IMR-90 (cell line): ENCODE data around the gene RNF212. TPM values are rescaled to one million over a fixed set of nuclear protein-coding genes. Genes with fewer than 3 reads are reported as not detected.

ENCODE experiments used
- ATAC-seq: fragments of 200-7000 bp; cut with Tn5 transposase; 2 replicates; pipeline ENCODE4 v1.9.1; 2020; ENCODE audit warnings: low read depth, mild to moderate bottlenecking, moderate library complexity
- BruUV-seq: library from RNA; stranded (reverse); fragments of 400-500 nt; replicated peaks from 2 replicates; lab custom pipeline; 2021; lab: Mats Ljungman, UMichigan
- CTCF ChIA-PET: fragments of 300-600 bp; formaldehyde crosslinking; extraction: SDS; loops from one replicate; lab custom pipeline; 2021; ENCODE audit warnings: antibody characterized with exemption; lab: Yijun Ruan, JAX
- POLR2A ChIA-PET: fragments of 300-600 bp; sonication (Branson Sonifier 250); formaldehyde crosslinking; loops from one replicate; lab custom pipeline; 2022; ENCODE audit warnings: antibody characterized with exemption; ENCODE audit not compliant: unreplicated experiment; lab: Charles Lee
- DNase-seq: peaks from one replicate; pipeline ENCODE4 v3.0.0; 2013
- H2AFZ ChIP-seq: replicated peaks from 2 replicates; pipeline ENCODE3; 2013; ENCODE audit warnings: low read length, mild to moderate bottlenecking; ENCODE audit not compliant: poor library complexity
- H2AK5ac ChIP-seq: 2 replicates; pipeline ENCODE4 v1.6.1; 2013; ENCODE audit warnings: low read depth, low read length, inconsistent platforms
- H2AK9ac ChIP-seq: replicated peaks from 2 replicates; pipeline ENCODE3; 2013; ENCODE audit warnings: mild to moderate bottlenecking, low read depth, low read length, moderate library complexity; ENCODE audit not compliant: poor library complexity
- H2BK120ac ChIP-seq: 2 replicates; pipeline ENCODE4 v1.6.1; 2013; ENCODE audit warnings: low read depth, low read length, inconsistent platforms
- H2BK15ac ChIP-seq: 3 replicates; pipeline ENCODE4 v1.6.1; 2013; ENCODE audit warnings: low read depth, low read length, inconsistent platforms
- H2BK20ac ChIP-seq: 2 replicates; pipeline ENCODE4 v1.6.1; 2013; ENCODE audit warnings: low read depth, mild to moderate bottlenecking, inconsistent platforms, low read length, moderate library complexity
- H2BK5ac ChIP-seq: 2 replicates; pipeline ENCODE4 v1.6.1; 2013; ENCODE audit warnings: mild to moderate bottlenecking, low read depth, low read length, inconsistent platforms; ENCODE audit not compliant: poor library complexity, severe bottlenecking
- H3K14ac ChIP-seq: replicated peaks from 2 replicates; pipeline ENCODE4 v1.6.1; 2013; ENCODE audit warnings: low read depth, low read length, inconsistent platforms
- H3K18ac ChIP-seq: 2 replicates; pipeline ENCODE4 v1.6.1; 2013; ENCODE audit warnings: low read depth, low read length, control low read depth
- H3K23ac ChIP-seq: 2 replicates; pipeline ENCODE4 v1.6.1; 2013; ENCODE audit warnings: low read depth, low read length, inconsistent platforms
- H3K27ac ChIP-seq: 2 replicates; pipeline ENCODE4 v1.5.1; 2013; ENCODE audit warnings: mild to moderate bottlenecking, control low read depth, low read length; ENCODE audit not compliant: insufficient read depth
- H3K27me3 ChIP-seq: 2 replicates; pipeline ENCODE4 v1.6.1; 2013; ENCODE audit warnings: low read length; ENCODE audit not compliant: control insufficient read depth, insufficient read depth
- H3K36me3 ChIP-seq: 2 replicates; pipeline ENCODE4 v1.6.1; 2013; ENCODE audit warnings: low read length, mixed read lengths; ENCODE audit not compliant: control insufficient read depth, insufficient read depth
- H3K4ac ChIP-seq: 2 replicates; pipeline ENCODE4 v1.6.1; 2013; ENCODE audit warnings: low read depth, low read length, inconsistent platforms
- H3K4me1 ChIP-seq: 2 replicates; pipeline ENCODE4 v1.6.1; 2013; ENCODE audit warnings: low read length, mixed read lengths; ENCODE audit not compliant: control insufficient read depth, insufficient read depth
- H3K4me2 ChIP-seq: 2 replicates; pipeline ENCODE4 v1.6.1; 2013; ENCODE audit warnings: low read depth, mild to moderate bottlenecking, control low read depth, low read length, moderate library complexity
- H3K4me3 ChIP-seq: 2 replicates; pipeline ENCODE4 v1.5.1; 2013; ENCODE audit warnings: low read depth, mild to moderate bottlenecking, control low read depth, low read length, moderate library complexity; ENCODE audit not compliant: insufficient read depth
- H3K56ac ChIP-seq: 2 replicates; pipeline ENCODE4 v1.6.1; 2013; ENCODE audit warnings: low read length, inconsistent platforms; ENCODE audit not compliant: insufficient read depth; ENCODE audit errors: extremely low read depth
- H3K79me1 ChIP-seq, 2 experiments: 2 replicates each; pipeline ENCODE4 v1.6.1; 2013; ENCODE audit warnings: low read length in 2 of 2, inconsistent platforms in 1 of 2, low read depth in 1 of 2
- H3K9ac ChIP-seq: 2 replicates; pipeline ENCODE4 v1.6.1; 2013; ENCODE audit warnings: low read depth, low read length, control low read depth
- H3K9me1 ChIP-seq: 2 replicates; pipeline ENCODE4 v1.6.1; 2013; ENCODE audit warnings: low read length, inconsistent platforms; ENCODE audit not compliant: insufficient read depth
- H3K9me3 ChIP-seq: 2 replicates; pipeline ENCODE4 v1.6.1; 2013; ENCODE audit warnings: low read length; ENCODE audit not compliant: control insufficient read depth, insufficient read depth
- H4K20me1 ChIP-seq: 2 replicates; pipeline ENCODE4 v1.6.1; 2013; ENCODE audit warnings: low read length, inconsistent platforms; ENCODE audit not compliant: insufficient read depth
- H4K5ac ChIP-seq: 2 replicates; pipeline ENCODE4 v1.6.1; 2013; ENCODE audit warnings: mild to moderate bottlenecking, low read depth, low read length, control low read depth
- H4K8ac ChIP-seq, 2 experiments: 2 replicates each; pipeline ENCODE4 v1.6.1; 2013; ENCODE audit warnings: low read depth in 2 of 2, low read length in 2 of 2, control low read depth in 1 of 2, inconsistent platforms in 1 of 2
- H4K91ac ChIP-seq: 2 replicates; pipeline ENCODE4 v1.6.1; 2013; ENCODE audit warnings: low read depth, low read length, inconsistent platforms; ENCODE audit not compliant: insufficient read depth
- BHLHE40 ChIP-seq: fragments of 150-350 bp; IDR thresholded peaks from 2 replicates; pipeline ENCODE4 v1.6.1; 2016; ENCODE audit warnings: mild to moderate bottlenecking, low read depth, low read length
- CEBPB ChIP-seq: IDR thresholded peaks from 2 replicates; pipeline ENCODE4 v1.6.1; 2012; ENCODE audit warnings: low read depth, low read length, improper control_type of control experiment
- CHD1 ChIP-seq: IDR thresholded peaks from 2 replicates; pipeline ENCODE4 v1.6.1; 2012; ENCODE audit warnings: low read depth, low read length, improper control_type of control experiment
- FOS ChIP-seq: fragments of 150-350 bp; IDR thresholded peaks from 2 replicates; pipeline ENCODE4 v1.6.1; 2016; ENCODE audit warnings: low read depth, low read length
- MAFK ChIP-seq: IDR thresholded peaks from 2 replicates; pipeline ENCODE4 v1.6.1; 2012; ENCODE audit warnings: low read depth, low read length, improper control_type of control experiment
- MAZ ChIP-seq: IDR thresholded peaks from 2 replicates; pipeline ENCODE4 v1.6.1; 2012; ENCODE audit warnings: low read depth, mild to moderate bottlenecking, low read length, improper control_type of control experiment, moderate library complexity, borderline replicate concordance
- MXI1 ChIP-seq: IDR thresholded peaks from 2 replicates; pipeline ENCODE4 v1.6.1; 2012; ENCODE audit warnings: low read depth, mild to moderate bottlenecking, low read length, moderate library complexity, borderline replicate concordance
- NFE2L2 ChIP-seq: fragments of 150-350 bp; IDR thresholded peaks from 2 replicates; pipeline ENCODE4 v1.6.1; 2016; ENCODE audit warnings: low read depth, mild to moderate bottlenecking, low read length
- POLR2A ChIP-seq: IDR thresholded peaks from 2 replicates; pipeline ENCODE4 v1.6.1; 2012; ENCODE audit warnings: mild to moderate bottlenecking, low read depth, low read length
- RAD21 ChIP-seq: IDR thresholded peaks from 2 replicates; pipeline ENCODE4 v1.6.1; 2012; ENCODE audit warnings: low read length, improper control_type of control experiment
- RCOR1 ChIP-seq: IDR thresholded peaks from 2 replicates; pipeline ENCODE4 v1.6.1; 2012; ENCODE audit warnings: mild to moderate bottlenecking, low read length, improper control_type of control experiment; ENCODE audit not compliant: insufficient replicate concordance
- RFX5 ChIP-seq: IDR thresholded peaks from 2 replicates; pipeline ENCODE4 v1.8.0; 2012; ENCODE audit warnings: low read depth, mild to moderate bottlenecking, low read length, moderate library complexity
- SMC3 ChIP-seq: fragments of 150-350 bp; IDR thresholded peaks from 2 replicates; pipeline ENCODE4 v1.6.1; 2016; ENCODE audit warnings: low read depth, mild to moderate bottlenecking, antibody characterized with exemption, low read length, moderate library complexity
- dilution Hi-C: fragments of 300-500 bp; cut with HindIII; formaldehyde crosslinking; loops from one replicate; pipeline ENCODE4 v1.14.3; 2018; ENCODE audit warnings: low sequenced_read_pairs; ENCODE audit not compliant: unreplicated experiment
- in situ Hi-C: fragments of 300-500 bp; cut with MboI; formaldehyde crosslinking; loops from 3 replicates; pipeline ENCODE4 v1.14.3; 2019; ENCODE audit warnings: low sequenced_read_pairs, inconsistent platforms, mixed read lengths
- intact Hi-C: fragments of 100-400 bp; cut with micrococcal nuclease; formaldehyde crosslinking; loops from 2 replicates; pipeline ENCODE4 v1.10.0; 2022
- polyA plus RNA-seq, 3 experiments: library from polyadenylated mRNA; depleted of rRNA; stranded (reverse); fragments of >200 nt; gene quantifications; 2 replicates each; pipeline ENCODE4 v1.2.3, GENCODE V29; 2012; ENCODE audit warnings: low replicate concordance in 1 of 3
- total RNA-seq: library from RNA; depleted of rRNA; stranded (reverse); fragments of >200 nt; gene quantifications from 2 replicates; pipeline ENCODE4 v1.2.3, GENCODE V29; 2012
- TF ChIP-seq, protein P1 (sequence below): conservative IDR thresholded peaks from 2 replicates; pipeline ENCODE4 v1.5.1; 2012; ENCODE audit warnings: mild to moderate bottlenecking, low read depth, low read length, improper control_type of control experiment
- TF ChIP-seq, protein P2 (sequence below): fragments of 150-350 bp; IDR thresholded peaks from 2 replicates; pipeline ENCODE4 v1.6.1; 2017; ENCODE audit warnings: mild to moderate bottlenecking, antibody characterized with exemption, low read length, low read depth
- TF ChIP-seq, protein P3 (sequence below): fragments of 150-350 bp; IDR thresholded peaks from 2 replicates; pipeline ENCODE4 v1.6.1; 2016; ENCODE audit warnings: low read depth, mild to moderate bottlenecking, low read length, moderate library complexity, borderline replicate concordance

Gene RNF212
- total and polyA plus RNA-seq, 2 of the 4 experiments (the other 2 are of a cell fraction): under 0.01 to 0.51 TPM

DNA sequence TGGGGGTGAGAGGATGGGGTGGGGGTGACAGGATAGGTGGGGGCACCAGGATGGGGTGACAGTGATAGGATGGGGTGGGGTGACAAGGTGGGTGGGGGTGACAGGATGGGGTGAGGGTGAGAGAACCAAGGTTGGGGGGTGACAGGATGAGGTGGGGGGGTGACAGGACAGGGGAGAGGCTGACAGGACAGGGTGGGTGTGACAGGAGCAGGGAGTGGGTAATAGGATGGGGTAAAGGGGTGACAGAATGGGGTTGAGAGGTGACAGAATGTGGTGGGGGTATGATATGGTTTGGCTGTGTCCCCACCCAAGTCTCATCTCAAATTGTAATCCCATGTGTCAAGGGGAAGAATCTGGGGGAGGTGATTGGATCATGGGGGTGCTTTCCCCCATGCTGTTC, 26.0 kb downstream of the RNF212 start:
- Histone ChIP-seq H2AK5ac (no peak overlapping the region), H4K8ac (no peak overlapping the region), H3K4me1 (peaks cover 2% of the 10 kb centered on the region; the same call in 1 of the 2 replicates), H3K79me1 (no peaks in the 10 kb centered on the region), H3K14ac (no peak overlapping the region), H3K4ac (no peak overlapping the region), H3K27me3 (peaks cover 30% of the 10 kb centered on the region), H4K5ac (no peak overlapping the region), H2BK5ac (no peak overlapping the region), H3K36me3 (no peaks in the 10 kb centered on the region), H3K9ac (no peak overlapping the region), H4K91ac (no peak overlapping the region), H3K4me2 (no peak overlapping the region), H3K9me1 (no peaks in the 10 kb centered on the region), H2AFZ (no peak overlapping the region), H3K27ac (no peak overlapping the region), H3K56ac (no peak overlapping the region), H4K20me1 (no peaks in the 10 kb centered on the region), H2BK15ac (no peak overlapping the region), H3K4me3 (no peak overlapping the region), H3K9me3 (peaks cover 8% of the 10 kb centered on the region), H3K23ac (no peak overlapping the region), H2AK9ac (no peak overlapping the region), H2BK120ac (no peak overlapping the region), H2BK20ac (no peak overlapping the region), H3K18ac (no peak overlapping the region)
- CTCF ChIA-PET: no interaction called here
- POLR2A ChIA-PET: no interaction called here
- no peak for ATAC-seq
- in situ Hi-C loops (no loop called here), intact Hi-C loops (no loop called here), dilution Hi-C loops (no loop called here)
- TF ChIP-seq MAZ: no peak
- no peak for TF ChIP-seq MAFK
- no peak for TF ChIP-seq CHD1
- TF ChIP-seq NFE2L2: no peak
- TF ChIP-seq, protein P1, sequence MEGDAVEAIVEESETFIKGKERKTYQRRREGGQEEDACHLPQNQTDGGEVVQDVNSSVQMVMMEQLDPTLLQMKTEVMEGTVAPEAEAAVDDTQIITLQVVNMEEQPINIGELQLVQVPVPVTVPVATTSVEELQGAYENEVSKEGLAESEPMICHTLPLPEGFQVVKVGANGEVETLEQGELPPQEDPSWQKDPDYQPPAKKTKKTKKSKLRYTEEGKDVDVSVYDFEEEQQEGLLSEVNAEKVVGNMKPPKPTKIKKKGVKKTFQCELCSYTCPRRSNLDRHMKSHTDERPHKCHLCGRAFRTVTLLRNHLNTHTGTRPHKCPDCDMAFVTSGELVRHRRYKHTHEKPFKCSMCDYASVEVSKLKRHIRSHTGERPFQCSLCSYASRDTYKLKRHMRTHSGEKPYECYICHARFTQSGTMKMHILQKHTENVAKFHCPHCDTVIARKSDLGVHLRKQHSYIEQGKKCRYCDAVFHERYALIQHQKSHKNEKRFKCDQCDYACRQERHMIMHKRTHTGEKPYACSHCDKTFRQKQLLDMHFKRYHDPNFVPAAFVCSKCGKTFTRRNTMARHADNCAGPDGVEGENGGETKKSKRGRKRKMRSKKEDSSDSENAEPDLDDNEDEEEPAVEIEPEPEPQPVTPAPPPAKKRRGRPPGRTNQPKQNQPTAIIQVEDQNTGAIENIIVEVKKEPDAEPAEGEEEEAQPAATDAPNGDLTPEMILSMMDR: no peak
- TF ChIP-seq BHLHE40: no peak
- no peak for TF ChIP-seq RFX5
- no peak for TF ChIP-seq SMC3
- no peak for TF ChIP-seq RCOR1
- TF ChIP-seq CEBPB: no peak
- no peak for TF ChIP-seq RAD21
- no peak for TF ChIP-seq POLR2A
- TF ChIP-seq, protein P2, sequence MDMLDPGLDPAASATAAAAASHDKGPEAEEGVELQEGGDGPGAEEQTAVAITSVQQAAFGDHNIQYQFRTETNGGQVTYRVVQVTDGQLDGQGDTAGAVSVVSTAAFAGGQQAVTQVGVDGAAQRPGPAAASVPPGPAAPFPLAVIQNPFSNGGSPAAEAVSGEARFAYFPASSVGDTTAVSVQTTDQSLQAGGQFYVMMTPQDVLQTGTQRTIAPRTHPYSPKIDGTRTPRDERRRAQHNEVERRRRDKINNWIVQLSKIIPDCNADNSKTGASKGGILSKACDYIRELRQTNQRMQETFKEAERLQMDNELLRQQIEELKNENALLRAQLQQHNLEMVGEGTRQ: no peak
- TF ChIP-seq FOS: no peak
- no peak for TF ChIP-seq MXI1
- TF ChIP-seq, protein P3, sequence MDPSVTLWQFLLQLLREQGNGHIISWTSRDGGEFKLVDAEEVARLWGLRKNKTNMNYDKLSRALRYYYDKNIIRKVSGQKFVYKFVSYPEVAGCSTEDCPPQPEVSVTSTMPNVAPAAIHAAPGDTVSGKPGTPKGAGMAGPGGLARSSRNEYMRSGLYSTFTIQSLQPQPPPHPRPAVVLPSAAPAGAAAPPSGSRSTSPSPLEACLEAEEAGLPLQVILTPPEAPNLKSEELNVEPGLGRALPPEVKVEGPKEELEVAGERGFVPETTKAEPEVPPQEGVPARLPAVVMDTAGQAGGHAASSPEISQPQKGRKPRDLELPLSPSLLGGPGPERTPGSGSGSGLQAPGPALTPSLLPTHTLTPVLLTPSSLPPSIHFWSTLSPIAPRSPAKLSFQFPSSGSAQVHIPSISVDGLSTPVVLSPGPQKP: no peak
- no TSS peak for BruUV-seq
- no peak for DNase-seq
